ENCODE data around the gene RAP1GAP. TPM values are rescaled to one million over a fixed set of nuclear protein-coding genes. Genes with fewer than 3 reads are reported as not detected.

RAP1GAP gene
- total and polyA plus RNA-seq, 5 donors, result 15.3 to 18.7 (median 16.8) TPM

DNA sequence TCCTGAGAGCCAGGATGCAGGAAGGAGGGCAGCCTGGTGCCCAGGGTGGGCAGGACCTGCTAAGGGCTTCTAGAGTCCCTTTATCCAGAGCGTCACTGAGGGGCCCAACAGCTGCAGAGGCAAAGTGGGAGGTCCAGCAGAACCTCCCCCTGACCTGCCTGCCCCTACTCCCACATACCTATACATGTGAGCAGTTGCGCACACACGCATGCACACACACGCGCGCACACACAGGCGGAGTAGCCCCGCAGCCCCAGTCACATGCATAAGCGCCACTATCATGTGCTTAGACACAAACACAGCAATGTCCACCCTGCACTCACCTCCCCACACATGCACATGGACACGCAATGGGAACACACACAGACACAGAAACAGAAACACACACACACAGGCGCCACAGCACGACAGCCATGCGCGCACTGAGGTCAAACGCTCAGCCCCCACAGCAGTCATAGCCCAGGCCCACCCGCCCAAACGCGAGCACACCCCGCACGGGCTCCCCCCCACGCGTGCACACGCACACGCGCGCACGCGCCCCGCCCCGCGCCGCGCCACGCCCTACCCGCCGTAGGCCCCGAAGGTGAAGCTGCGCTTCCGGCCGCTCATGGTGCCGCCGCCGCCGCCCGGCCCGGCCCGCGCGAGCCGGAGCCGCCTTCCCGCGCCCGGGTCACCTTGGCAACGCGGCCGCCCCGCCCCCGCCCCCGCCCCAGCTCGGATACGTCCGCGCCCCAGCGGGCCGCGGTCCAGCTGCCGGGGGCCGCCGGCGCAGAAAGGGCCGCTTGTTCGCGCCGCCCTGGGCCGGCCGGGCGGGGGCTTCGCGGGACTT is 17.7 kb downstream of the RAP1GAP start:
- no peaks in the 10 kb centered on the region for H3K9me3 ChIP-seq (ENCODE audit: control insufficient read depth, low read length)
- peaks cover 5% of the 10 kb centered on the region for H3K4me1 ChIP-seq (ENCODE audit: control insufficient read depth, insufficient read depth, low read length)
- 5% methylated on average over 80 of the region's 80 CpGs for WGBS
- peak overlapping the region; percentile 54 for H3K4me3 ChIP-seq (ENCODE audit: low read length)
- DNase-seq (peak in 2 of 3 donors; percentile 69 to 71), ATAC-seq (peak; percentile 37 to 48)
- H3K27me3 ChIP-seq (ENCODE audit: control insufficient read depth, insufficient read depth), result no peaks in the 10 kb centered on the region
- intact Hi-C loops (cut with DNase I), result loop anchor here in 3 of 4 donors (10.0 kb wide), 4 partner anchors 137 to 417 kb away; no protein-coding TSS in a partner anchor
- H3K27ac ChIP-seq (ENCODE audit: low read length), result no peak overlapping the region

DNA sequence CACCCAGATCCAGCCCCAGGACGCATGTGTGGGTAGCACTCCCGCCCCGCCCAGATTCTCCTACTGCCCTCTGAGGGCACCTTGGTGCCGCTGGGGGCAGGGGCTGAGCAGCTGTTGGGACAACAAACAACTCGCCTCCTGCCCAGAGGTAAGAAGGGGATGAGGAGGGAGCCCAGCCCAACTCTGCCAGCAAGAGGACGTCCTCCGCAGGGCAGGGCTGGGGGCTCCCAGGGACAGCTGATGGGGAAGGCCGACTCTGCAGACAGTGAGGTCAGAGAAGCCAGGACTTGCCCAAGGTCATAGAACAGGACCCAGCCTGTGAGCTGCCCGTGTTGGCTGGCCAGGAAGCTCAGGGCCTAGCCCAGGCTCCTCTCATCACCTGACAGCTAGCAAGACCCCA is 18.8 kb downstream of the RAP1GAP start:
- ATAC-seq (no peak), DNase-seq (peak in 1 of 3 donors; percentile 45)
- H3K9me3 ChIP-seq (ENCODE audit: control insufficient read depth, low read length), result no peaks in the 10 kb centered on the region
- intact Hi-C loops (cut with DNase I), result loop anchor here in 3 of 4 donors (10.0 kb wide), 4 partner anchors 136 to 416 kb away; no protein-coding TSS in a partner anchor
- H3K27me3 ChIP-seq (ENCODE audit: control insufficient read depth, insufficient read depth), result no peaks in the 10 kb centered on the region
- 81% methylated on average over 9 of the region's 9 CpGs for WGBS
- H3K4me3 ChIP-seq (ENCODE audit: low read length), result no peak overlapping the region
- H3K27ac ChIP-seq (ENCODE audit: low read length), result no peak overlapping the region
- H3K4me1 ChIP-seq (ENCODE audit: control insufficient read depth, insufficient read depth, low read length), result peaks cover 5% of the 10 kb centered on the region

DNA sequence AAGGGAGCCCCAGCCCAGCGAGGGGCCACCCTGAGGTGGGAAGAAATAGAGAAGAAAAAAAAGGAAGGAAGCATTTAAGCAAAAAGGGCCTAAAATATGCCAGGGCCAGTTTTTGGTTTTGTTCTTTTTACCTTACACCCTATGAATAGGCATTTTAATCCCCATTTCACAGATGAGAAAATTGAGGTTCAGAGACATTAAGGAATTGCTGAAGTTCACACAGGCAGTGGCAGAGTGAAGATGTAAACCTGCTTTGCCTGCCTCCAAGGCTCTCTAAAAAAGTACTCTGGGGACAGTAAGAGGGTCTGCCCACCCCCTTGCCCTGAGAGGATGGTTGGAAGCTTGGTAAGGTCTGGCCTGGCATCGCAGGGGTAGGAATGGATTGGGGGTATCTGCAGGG is 19.8 kb downstream of the RAP1GAP start:
- intact Hi-C loops (cut with DNase I), result no loop called here
- peaks cover 5% of the 10 kb centered on the region for H3K4me1 ChIP-seq (ENCODE audit: control insufficient read depth, insufficient read depth, low read length)
- 62% methylated on average over 2 of the region's 2 CpGs for WGBS
- no peak for ATAC-seq
- H3K9me3 ChIP-seq (ENCODE audit: control insufficient read depth, low read length), result no peaks in the 10 kb centered on the region
- H3K27me3 ChIP-seq (ENCODE audit: control insufficient read depth, insufficient read depth), result no peaks in the 10 kb centered on the region
- no peak overlapping the region for H3K4me3 ChIP-seq (ENCODE audit: low read length)
- DNase-seq, result no peak
- H3K27ac ChIP-seq (ENCODE audit: low read length), result no peak overlapping the region

GRCh38 chr1:21648791-21649190 is 20.4 kb downstream of the RAP1GAP start:
- H3K27me3 ChIP-seq (ENCODE audit: control insufficient read depth, insufficient read depth), result no peaks in the 10 kb centered on the region
- H3K4me3 ChIP-seq (ENCODE audit: low read length), result no peak overlapping the region
- H3K4me1 ChIP-seq (ENCODE audit: control insufficient read depth, insufficient read depth, low read length), result peaks cover 5% of the 10 kb centered on the region
- H3K9me3 ChIP-seq (ENCODE audit: control insufficient read depth, low read length), result no peaks in the 10 kb centered on the region
- WGBS, result 79% methylated on average over 10 of the region's 10 CpGs
- ATAC-seq, result no peak
- intact Hi-C loops (cut with DNase I), result no loop called here
- H3K27ac ChIP-seq (ENCODE audit: low read length), result no peak overlapping the region
- DNase-seq, result peak in 1 of 3 donors; percentile 30

GRCh38 chr1:21648352-21648730 is 20.8 kb downstream of the RAP1GAP start:
- intact Hi-C loops (cut with DNase I), result no loop called here
- Histone ChIP-seq H3K27ac (ENCODE audit: low read length) (no peak overlapping the region), H3K9me3 (ENCODE audit: control insufficient read depth, low read length) (no peaks in the 10 kb centered on the region), H3K4me3 (ENCODE audit: low read length) (no peak overlapping the region), H3K4me1 (ENCODE audit: control insufficient read depth, insufficient read depth, low read length) (peaks cover 5% of the 10 kb centered on the region), H3K27me3 (ENCODE audit: control insufficient read depth, insufficient read depth) (no peaks in the 10 kb centered on the region)
- DNase-seq (no peak), ATAC-seq (no peak)
- WGBS, result 68% methylated on average over 4 of the region's 4 CpGs

- Histone ChIP-seq H3K27me3 (ENCODE audit: control insufficient read depth, insufficient read depth) (no peaks in the 10 kb centered on the region), H3K27ac (ENCODE audit: low read length) (no peak overlapping the region), H3K4me3 (ENCODE audit: low read length) (no peak overlapping the region), H3K9me3 (ENCODE audit: control insufficient read depth, low read length) (no peaks in the 10 kb centered on the region), H3K4me1 (ENCODE audit: control insufficient read depth, insufficient read depth, low read length) (peaks cover 5% of the 10 kb centered on the region)
- DNase-seq (peak in 1 of 3 donors; percentile 67), ATAC-seq (peak in 1 of 2 donors; percentile 26)
- intact Hi-C loops (cut with DNase I), result no loop called here
- WGBS, result 42% methylated on average over 19 of the region's 19 CpGs
These were observed 21.5 kb downstream of the RAP1GAP start for GRCh38 chr1:21647431-21648351.

DNA sequence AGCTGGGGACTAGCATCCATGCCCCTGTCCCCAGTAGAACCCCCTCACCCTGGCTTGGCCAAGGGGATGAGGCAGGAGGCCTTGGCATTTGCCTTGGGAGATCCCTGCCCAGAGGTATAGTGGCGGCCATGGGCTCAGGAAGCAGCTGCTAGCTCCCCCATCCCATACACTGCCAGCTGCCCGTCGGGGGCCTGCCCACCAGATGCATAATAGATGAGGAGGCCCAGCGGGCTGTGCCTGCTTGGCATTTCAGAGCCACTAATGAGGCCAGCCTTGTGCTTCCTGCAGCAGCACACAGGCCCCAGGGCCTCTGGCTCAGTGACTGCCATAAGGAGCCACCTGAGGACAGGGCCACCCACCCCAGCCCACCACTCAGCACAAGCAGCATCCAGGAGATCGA is 23.6 kb downstream of the RAP1GAP start:
- Histone ChIP-seq H3K9me3 (ENCODE audit: control insufficient read depth, low read length) (no peaks in the 10 kb centered on the region), H3K4me3 (ENCODE audit: low read length) (no peak overlapping the region), H3K27me3 (ENCODE audit: control insufficient read depth, insufficient read depth) (no peaks in the 10 kb centered on the region), H3K27ac (ENCODE audit: low read length) (no peak overlapping the region), H3K4me1 (ENCODE audit: control insufficient read depth, insufficient read depth, low read length) (no peaks in the 10 kb centered on the region)
- 81% methylated on average over 5 of the region's 5 CpGs for WGBS
- intact Hi-C loops (cut with DNase I), result no loop called here
- ATAC-seq, result no peak
- DNase-seq, result peak in 1 of 3 donors; percentile 21

- intact Hi-C loops (cut with DNase I), result no loop called here
- no peaks in the 10 kb centered on the region for H3K9me3 ChIP-seq (ENCODE audit: control insufficient read depth, low read length)
- ATAC-seq, result no peak
- H3K27ac ChIP-seq (ENCODE audit: low read length), result no peak overlapping the region
- WGBS, result 82% methylated on average over 5 of the region's 5 CpGs
- no peak overlapping the region for H3K4me3 ChIP-seq (ENCODE audit: low read length)
- no peaks in the 10 kb centered on the region for H3K4me1 ChIP-seq (ENCODE audit: control insufficient read depth, insufficient read depth, low read length)
- DNase-seq, result no peak
- H3K27me3 ChIP-seq (ENCODE audit: control insufficient read depth, insufficient read depth), result no peaks in the 10 kb centered on the region
These were observed 24.3 kb downstream of the RAP1GAP start for GRCh38 chr1:21644906-21645305.

GRCh38 chr1:21644348-21644747 is 24.8 kb downstream of the RAP1GAP start:
- Histone ChIP-seq H3K27me3 (ENCODE audit: control insufficient read depth, insufficient read depth) (no peaks in the 10 kb centered on the region), H3K4me1 (ENCODE audit: control insufficient read depth, insufficient read depth, low read length) (no peaks in the 10 kb centered on the region), H3K9me3 (ENCODE audit: control insufficient read depth, low read length) (no peaks in the 10 kb centered on the region), H3K4me3 (ENCODE audit: low read length) (no peak overlapping the region), H3K27ac (ENCODE audit: low read length) (no peak overlapping the region)
- intact Hi-C loops (cut with DNase I), result no loop called here
- peak in 1 of 3 donors; percentile 36 for DNase-seq
- WGBS, result 89% methylated on average over 10 of the region's 10 CpGs
- ATAC-seq, result no peak

- WGBS, result 86% methylated on average over 5 of the region's 5 CpGs
These were observed 25.5 kb downstream of the RAP1GAP start for GRCh38 chr1:21643624-21644023.

More at GRCh38 chr1:21643624-21644023, 25.5 kb downstream of the RAP1GAP start:
- intact Hi-C loops (cut with DNase I), result no loop called here
- no peak for DNase-seq
- peaks cover 3% of the 10 kb centered on the region for H3K4me1 ChIP-seq (ENCODE audit: control insufficient read depth, insufficient read depth, low read length)
- no peak overlapping the region for H3K27ac ChIP-seq (ENCODE audit: low read length)
- ATAC-seq, result no peak
- no peak overlapping the region for H3K4me3 ChIP-seq (ENCODE audit: low read length)
- H3K27me3 ChIP-seq (ENCODE audit: control insufficient read depth, insufficient read depth), result no peaks in the 10 kb centered on the region
- no peaks in the 10 kb centered on the region for H3K9me3 ChIP-seq (ENCODE audit: control insufficient read depth, low read length)
